Caco-2 (cell line): ENCODE measurements around the gene EIF3K. TPM values are rescaled to one million over a fixed set of nuclear protein-coding genes. Genes with fewer than 3 reads are reported as not detected.
A peak's percentile ranks its signal among the peaks of the same experiment; 100 is the strongest.

ENCODE experiments used
- BruUV-seq: library from RNA; stranded (reverse); fragments of 400-500 nt; replicated peaks from 2 replicates; lab custom pipeline; 2021; lab: Mats Ljungman, UMichigan
- CTCF ChIA-PET: fragments of 300-600 bp; sonication (Branson Sonifier 250); formaldehyde crosslinking; loops from one replicate; lab custom pipeline; 2022; ENCODE audit warnings: antibody characterized with exemption; lab: Charles Lee
- POLR2A ChIA-PET: fragments of 300-600 bp; sonication (Branson Sonifier 250); formaldehyde crosslinking; loops from one replicate; lab custom pipeline; 2022; ENCODE audit warnings: antibody characterized with exemption; lab: Charles Lee
- DNase-seq, 2 experiments: peaks; one replicate each; pipeline versions ENCODE4 v3.0.0 to v3.0.0-alpha.2; 2020 to 2022
- H3K27me3 ChIP-seq: replicated peaks from 2 replicates; pipeline ENCODE4 v1.6.0; 2011; ENCODE audit warnings: low read length; ENCODE audit not compliant: control insufficient read depth, insufficient read depth
- H3K36me3 ChIP-seq: 2 replicates; pipeline ENCODE4 v1.5.1; 2011; ENCODE audit warnings: low read length; ENCODE audit not compliant: control insufficient read depth, insufficient read depth
- H3K4me1 ChIP-seq: fragments of 250-450 bp; sonication (Bioruptor Pico); 2 replicates; pipeline ENCODE4 v1.5.1; 2020; ENCODE audit warnings: mild to moderate bottlenecking
- H3K4me3 ChIP-seq: 2 replicates; pipeline ENCODE4 v1.5.1; 2011; ENCODE audit warnings: low read depth, mild to moderate bottlenecking, control low read depth, low read length
- H3K9me3 ChIP-seq: fragments of 250-450 bp; sonication (Bioruptor Pico); 2 replicates; pipeline ENCODE4 v1.5.1; 2020; ENCODE audit warnings: mild to moderate bottlenecking, moderate library complexity
- H3K27ac Mint-ChIP-seq: one replicate; pipeline ENCODE4 v1.8.0; 2022; ENCODE audit warnings: mixed read lengths; ENCODE audit not compliant: unreplicated experiment
- H3K27me3 Mint-ChIP-seq: one replicate; pipeline ENCODE4 v1.8.0; 2022; ENCODE audit warnings: mixed read lengths; ENCODE audit not compliant: insufficient read depth, unreplicated experiment
- H3K36me3 Mint-ChIP-seq: one replicate; pipeline ENCODE4 v1.8.0; 2022; ENCODE audit warnings: mild to moderate bottlenecking, mixed read lengths; ENCODE audit not compliant: insufficient read depth, unreplicated experiment
- H3K4me1 Mint-ChIP-seq: one replicate; pipeline ENCODE4 v1.8.0; 2022; ENCODE audit warnings: low read depth, mixed read lengths; ENCODE audit not compliant: unreplicated experiment
- H3K4me3 Mint-ChIP-seq: one replicate; pipeline ENCODE4 v1.8.0; 2022; ENCODE audit warnings: mild to moderate bottlenecking, moderate library complexity, mixed read lengths; ENCODE audit not compliant: unreplicated experiment
- H3K9me3 Mint-ChIP-seq: one replicate; pipeline ENCODE4 v1.8.0; 2022; ENCODE audit warnings: mixed read lengths; ENCODE audit not compliant: unreplicated experiment
- intact Hi-C: fragments of 100-400 bp; cut with micrococcal nuclease; formaldehyde crosslinking; loops from one replicate; pipeline ENCODE4 v1.10.0; 2022; ENCODE audit not compliant: unreplicated experiment
- total RNA-seq: library from RNA; stranded (reverse); gene quantifications from 2 replicates; pipeline ENCODE4 v1.2.3, GENCODE V29; 2022
- TF ChIP-seq, protein P1 (sequence below), 2 experiments: fragments of 200-600 bp in 1 of 2; IDR thresholded peaks; 1 replicate in 1 of 2; 2 replicates in 1 of 2; pipeline versions ENCODE4 v1.5.1 to v1.8.0; 2011 to 2022; ENCODE audit warnings: antibody characterized with exemption in 1 of 2, control low read depth in 1 of 2, inconsistent platforms in 1 of 2, low read depth in 1 of 2, low read length in 1 of 2, mild to moderate bottlenecking in 1 of 2, moderate library complexity in 1 of 2; ENCODE audit not compliant: insufficient read depth in 1 of 2, severe bottlenecking in 1 of 2, unreplicated experiment in 1 of 2

Gene EIF3K
- total RNA-seq, 1 experiment from 2014 or later, result 354 TPM

GRCh38 chr19:38587562-38587961, 31.4 kb upstream of the EIF3K start:
- no TSS peak for BruUV-seq
- H3K4me3 Mint-ChIP-seq, result no peak overlapping the region

GRCh38 chr19:38588041-38588440, 30.9 kb upstream of the EIF3K start:
- no peaks in the 10 kb centered on the region for H3K9me3 ChIP-seq
- no peaks in the 10 kb centered on the region for H3K36me3 ChIP-seq
- intact Hi-C loops, result no loop called here
- H3K4me1 ChIP-seq, result no peaks in the 10 kb centered on the region
- H3K27me3 Mint-ChIP-seq, result no peaks in the 10 kb centered on the region
- BruUV-seq, result no TSS peak
- DNase-seq, result no peak
- H3K36me3 Mint-ChIP-seq, result no peaks in the 10 kb centered on the region
- no peak overlapping the region for H3K27ac Mint-ChIP-seq
- no peak overlapping the region for H3K4me3 Mint-ChIP-seq
- H3K9me3 Mint-ChIP-seq, result no peaks in the 10 kb centered on the region
- H3K4me3 ChIP-seq, result no peak overlapping the region
- H3K4me1 Mint-ChIP-seq, result no peaks in the 10 kb centered on the region
- POLR2A ChIA-PET, result no interaction called here
- CTCF ChIA-PET, result no interaction called here
- TF ChIP-seq, protein P1, sequence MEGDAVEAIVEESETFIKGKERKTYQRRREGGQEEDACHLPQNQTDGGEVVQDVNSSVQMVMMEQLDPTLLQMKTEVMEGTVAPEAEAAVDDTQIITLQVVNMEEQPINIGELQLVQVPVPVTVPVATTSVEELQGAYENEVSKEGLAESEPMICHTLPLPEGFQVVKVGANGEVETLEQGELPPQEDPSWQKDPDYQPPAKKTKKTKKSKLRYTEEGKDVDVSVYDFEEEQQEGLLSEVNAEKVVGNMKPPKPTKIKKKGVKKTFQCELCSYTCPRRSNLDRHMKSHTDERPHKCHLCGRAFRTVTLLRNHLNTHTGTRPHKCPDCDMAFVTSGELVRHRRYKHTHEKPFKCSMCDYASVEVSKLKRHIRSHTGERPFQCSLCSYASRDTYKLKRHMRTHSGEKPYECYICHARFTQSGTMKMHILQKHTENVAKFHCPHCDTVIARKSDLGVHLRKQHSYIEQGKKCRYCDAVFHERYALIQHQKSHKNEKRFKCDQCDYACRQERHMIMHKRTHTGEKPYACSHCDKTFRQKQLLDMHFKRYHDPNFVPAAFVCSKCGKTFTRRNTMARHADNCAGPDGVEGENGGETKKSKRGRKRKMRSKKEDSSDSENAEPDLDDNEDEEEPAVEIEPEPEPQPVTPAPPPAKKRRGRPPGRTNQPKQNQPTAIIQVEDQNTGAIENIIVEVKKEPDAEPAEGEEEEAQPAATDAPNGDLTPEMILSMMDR (IDR thresholded peaks at IDR 0.05; ENCODE audit: insufficient read depth in 1 of 2, low read depth in 1 of 2, low read length in 1 of 2, severe bottlenecking in 1 of 2, unreplicated experiment in 1 of 2), result no peak
- H3K27me3 ChIP-seq, result no peaks in the 10 kb centered on the region

More at GRCh38 chr19:38587562-38587961, 31.4 kb upstream of the EIF3K start:
- no peaks in the 10 kb centered on the region for H3K9me3 ChIP-seq
- no peaks in the 10 kb centered on the region for H3K27me3 Mint-ChIP-seq
- H3K27me3 ChIP-seq, result no peaks in the 10 kb centered on the region
- no peaks in the 10 kb centered on the region for H3K4me1 ChIP-seq
- H3K36me3 Mint-ChIP-seq, result no peaks in the 10 kb centered on the region
- TF ChIP-seq, protein P1 (IDR thresholded peaks at IDR 0.05; ENCODE audit: insufficient read depth in 1 of 2, low read depth in 1 of 2, low read length in 1 of 2, severe bottlenecking in 1 of 2, unreplicated experiment in 1 of 2), result no peak
- H3K36me3 ChIP-seq, result no peaks in the 10 kb centered on the region
- no peaks in the 10 kb centered on the region for H3K9me3 Mint-ChIP-seq
- ChIA-PET POLR2A (no interaction called here), CTCF (no interaction called here)
- intact Hi-C loops, result no loop called here
- H3K27ac Mint-ChIP-seq, result no peak overlapping the region
- no peak for DNase-seq
- H3K4me3 ChIP-seq, result no peak overlapping the region
- H3K4me1 Mint-ChIP-seq, result peaks cover 4% of the 10 kb centered on the region

DNA sequence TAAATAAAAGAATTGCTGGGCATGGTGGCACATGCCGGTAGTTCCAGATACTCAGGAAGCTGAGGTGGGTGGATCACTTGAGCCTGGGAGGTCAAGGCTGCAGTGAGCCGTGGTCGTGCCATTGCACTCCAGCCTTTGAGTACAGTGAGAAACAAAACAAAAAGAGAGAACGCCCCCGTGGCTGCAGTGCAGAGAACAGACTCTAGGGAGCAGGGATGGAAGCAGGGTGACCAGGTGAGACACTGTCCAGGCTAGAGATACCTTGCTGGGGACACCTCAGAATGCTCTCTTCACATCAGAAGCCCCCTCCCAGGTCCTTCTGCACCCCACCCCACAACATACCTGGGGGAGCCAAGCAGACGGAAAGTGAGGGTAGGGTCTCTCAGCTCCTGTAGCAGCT, 26.0 kb upstream of the EIF3K start:
- Histone ChIP-seq H3K27me3 (no peaks in the 10 kb centered on the region), H3K4me3 (no peak overlapping the region), H3K9me3 (no peaks in the 10 kb centered on the region), H3K4me1 (no peaks in the 10 kb centered on the region), H3K36me3 (no peaks in the 10 kb centered on the region)
- H3K27me3 Mint-ChIP-seq, result no peaks in the 10 kb centered on the region
- H3K4me1 Mint-ChIP-seq, result peaks cover 7% of the 10 kb centered on the region
- H3K36me3 Mint-ChIP-seq, result peaks cover 5% of the 10 kb centered on the region
- ChIA-PET POLR2A (no interaction called here), CTCF (no interaction called here)
- no peaks in the 10 kb centered on the region for H3K9me3 Mint-ChIP-seq
- intact Hi-C loops, result no loop called here
- TF ChIP-seq, protein P1 (IDR thresholded peaks at IDR 0.05; ENCODE audit: insufficient read depth in 1 of 2, low read depth in 1 of 2, low read length in 1 of 2, severe bottlenecking in 1 of 2, unreplicated experiment in 1 of 2), result peak; percentile 7 to 32
- BruUV-seq, result no TSS peak
- no peak overlapping the region for H3K4me3 Mint-ChIP-seq
- H3K27ac Mint-ChIP-seq, result no peak overlapping the region
- DNase-seq, result peak in 1 of 2 experiments; percentile 34
